Endothelial cell of umbilical vein (primary cell): ENCODE measurements around the gene PLEKHG7. TPM values are rescaled to one million over a fixed set of nuclear protein-coding genes. Genes with fewer than 3 reads are reported as not detected.

ENCODE experiments used
- BruUV-seq: library from RNA; stranded (reverse); fragments of 400-500 nt; replicated peaks from 2 replicates; lab custom pipeline; 2021; lab: Mats Ljungman, UMichigan
- CTCF ChIA-PET: fragments of 300-600, 350-600 bp; sonication (Branson Sonifier 250); formaldehyde crosslinking; loops from one replicate; lab custom pipeline; 2021; ENCODE audit warnings: antibody characterized with exemption, inconsistent platforms; lab: Charles Lee
- POLR2A ChIA-PET: fragments of 300-600, 350-600 bp; sonication (Branson Sonifier 250); formaldehyde crosslinking; loops from one replicate; lab custom pipeline; 2021; ENCODE audit warnings: antibody characterized with exemption, inconsistent platforms; lab: Charles Lee
- DNase-seq: peaks from one replicate; pipeline ENCODE4 v3.0.0-alpha.2; 2011; ENCODE audit warnings: low read depth, low spot score
- FAIRE-seq: peaks from 2 replicates; lab custom pipeline; 2011; peaks lifted over from hg19 to GRCh38; lab: Jason Lieb, UNC
- H2AFZ ChIP-seq: 2 replicates; pipeline ENCODE4 v1.6.0; 2012; ENCODE audit warnings: low read depth, low read length, control low read depth, inconsistent platforms
- H3K27ac ChIP-seq: 2 replicates; pipeline ENCODE4 v1.5.1; 2011; ENCODE audit warnings: low read depth, mild to moderate bottlenecking, control low read depth, low read length, moderate library complexity; ENCODE audit not compliant: insufficient read depth
- H3K27me3 ChIP-seq, 2 experiments: 2 replicates each; pipeline versions ENCODE4 v1.6.0 to v1.6.1; 2011; ENCODE audit warnings: low read length in 2 of 2, mixed read lengths in 1 of 2; ENCODE audit not compliant: control insufficient read depth in 2 of 2, insufficient read depth in 2 of 2
- H3K36me3 ChIP-seq, 2 experiments: 2 replicates in 1 of 2; 3 replicates in 1 of 2; pipeline ENCODE4 v1.5.1; 2011; ENCODE audit warnings: low read length in 2 of 2, mild to moderate bottlenecking in 1 of 2, moderate library complexity in 1 of 2; ENCODE audit not compliant: control insufficient read depth in 2 of 2, insufficient read depth in 2 of 2; ENCODE audit errors: extremely low read depth in 1 of 2
- H3K4me1 ChIP-seq: 3 replicates; pipeline ENCODE4 v1.5.1; 2011; ENCODE audit warnings: mild to moderate bottlenecking, low read length; ENCODE audit not compliant: control insufficient read depth, insufficient read depth; ENCODE audit errors: extremely low read depth
- H3K4me2 ChIP-seq: 2 replicates; pipeline ENCODE4 v1.6.1; 2011; ENCODE audit warnings: low read length, control low read depth, mixed read lengths; ENCODE audit not compliant: insufficient read depth
- H3K4me3 ChIP-seq, 3 experiments: fragments of 200-600 bp in 1 of 3; sonication (generic), shearing (Covaris generic) in 1 of 3; replicated peaks in 1 of 3; 2 replicates each; pipeline ENCODE4 v1.5.1; 2011 to 2016; ENCODE audit warnings: control low read depth in 3 of 3, low read length in 3 of 3, mild to moderate bottlenecking in 2 of 3, inconsistent platforms in 1 of 3, low read depth in 1 of 3, moderate library complexity in 1 of 3; ENCODE audit not compliant: insufficient read depth in 1 of 3
- H3K79me2 ChIP-seq: 2 replicates; pipeline ENCODE4 v1.6.0; 2012; ENCODE audit warnings: low read length, inconsistent platforms; ENCODE audit not compliant: control insufficient read depth, insufficient read depth
- H3K9ac ChIP-seq: replicated peaks from 2 replicates; pipeline ENCODE3; 2011; ENCODE audit warnings: low read length, control low read depth; ENCODE audit not compliant: insufficient read depth; ENCODE audit errors: extremely low read depth
- H3K9me1 ChIP-seq: replicated peaks from 3 replicates; pipeline ENCODE4 v1.6.0; 2011; ENCODE audit warnings: mild to moderate bottlenecking, low read length; ENCODE audit not compliant: control insufficient read depth, insufficient read depth; ENCODE audit errors: extremely low read depth
- H3K9me3 ChIP-seq: replicated peaks from 2 replicates; pipeline ENCODE4 v1.5.1; 2012; ENCODE audit warnings: low read length, inconsistent platforms; ENCODE audit not compliant: control insufficient read depth, insufficient read depth
- H4K20me1 ChIP-seq: replicated peaks from 2 replicates; pipeline ENCODE3; 2011; ENCODE audit warnings: mild to moderate bottlenecking, low read length; ENCODE audit not compliant: control insufficient read depth, insufficient read depth; ENCODE audit errors: extremely low read depth
- EZH2 ChIP-seq: IDR thresholded peaks from 2 replicates; pipeline ENCODE4 v1.6.1; 2012; ENCODE audit warnings: borderline replicate concordance, low read depth, mild to moderate bottlenecking, moderate library complexity, low read length, inconsistent platforms; ENCODE audit not compliant: severe bottlenecking
- FOS ChIP-seq: IDR thresholded peaks from 2 replicates; pipeline ENCODE4 v1.6.1; 2011; ENCODE audit warnings: mild to moderate bottlenecking, low read length, moderate library complexity, borderline replicate concordance; ENCODE audit not compliant: insufficient read depth
- GATA2 ChIP-seq: IDR thresholded peaks from 2 replicates; pipeline ENCODE4 v1.7.0; 2011; ENCODE audit warnings: low read depth, mild to moderate bottlenecking, moderate library complexity, mixed read lengths, low read length; ENCODE audit not compliant: insufficient read length, insufficient read depth
- JUN ChIP-seq: IDR thresholded peaks from 2 replicates; pipeline ENCODE4 v1.6.1; 2011; ENCODE audit warnings: borderline replicate concordance, low read depth; ENCODE audit not compliant: insufficient read length, insufficient read depth
- MAX ChIP-seq: IDR thresholded peaks from 2 replicates; pipeline ENCODE4 v1.6.1; 2011; ENCODE audit not compliant: insufficient read depth, insufficient read length
- MYC ChIP-seq: IDR thresholded peaks from one replicate; pipeline ENCODE4 v1.6.1; 2011; ENCODE audit warnings: mild to moderate bottlenecking, low read depth, low read length
- POLR2A ChIP-seq: IDR thresholded peaks from 2 replicates; pipeline ENCODE4 v1.6.1; 2012; ENCODE audit warnings: low read depth, mild to moderate bottlenecking, control low read depth, low read length
- POLR2AphosphoS5 ChIP-seq: IDR thresholded peaks from 2 replicates; pipeline ENCODE4 v1.6.1; 2012; ENCODE audit warnings: low read depth, mild to moderate bottlenecking, control low read depth, low read length, moderate library complexity; ENCODE audit not compliant: insufficient read depth
- dilution Hi-C: fragments of 300-500 bp; cut with MboI; formaldehyde crosslinking; loops from one replicate; pipeline ENCODE4 v1.15.0; 2019; ENCODE audit warnings: low sequenced_read_pairs; ENCODE audit not compliant: extremely low pct_ligation_motif_present
- intact Hi-C: fragments of 100-400 bp; cut with micrococcal nuclease; formaldehyde crosslinking; loops from one replicate; pipeline ENCODE4 v1.10.0; 2022
- polyA plus RNA-seq, 4 experiments: library from polyadenylated mRNA; depleted of rRNA in 3 of 4; stranded (reverse) in 3 of 4; unstranded in 1 of 4; fragments of >200 nt; gene quantifications; 2 replicates each; pipeline versions ENCODE4 v1.2.1 to v1.2.3, GENCODE V29; 2011 to 2012; ENCODE audit warnings: missing spikeins in 1 of 4
- total RNA-seq: library from RNA; stranded (reverse); gene quantifications from 2 replicates; pipeline ENCODE4 v1.2.3, GENCODE V29; 2021
- TF ChIP-seq, protein P1 (sequence below), 2 donors: IDR thresholded peaks; 1 replicate in 1 of 2; 2 replicates in 1 of 2; pipeline ENCODE4 v1.5.1; 2011; ENCODE audit warnings: low read length in 2 of 2, mild to moderate bottlenecking in 2 of 2, moderate library complexity in 2 of 2, control low read depth in 1 of 2, inconsistent platforms in 1 of 2, low read depth in 1 of 2; ENCODE audit not compliant: insufficient read depth in 1 of 2; ENCODE audit errors: extremely low read depth in 1 of 2

The PLEKHG7 gene
- total and polyA plus RNA-seq, 2 donors (not counting 3 experiments of a cell fraction or from before 2014, with no cell fraction given): not detected

- no peaks in the 10 kb centered on the region for H4K20me1 ChIP-seq
- H3K27me3 ChIP-seq: no peaks in the 10 kb centered on the region
- TF ChIP-seq EZH2 (no peak), MYC (no peak), POLR2AphosphoS5 (no peak), FOS (no peak), JUN (no peak), POLR2A (no peak), GATA2 (no peak), MAX (no peak)
- TF ChIP-seq, protein P1, sequence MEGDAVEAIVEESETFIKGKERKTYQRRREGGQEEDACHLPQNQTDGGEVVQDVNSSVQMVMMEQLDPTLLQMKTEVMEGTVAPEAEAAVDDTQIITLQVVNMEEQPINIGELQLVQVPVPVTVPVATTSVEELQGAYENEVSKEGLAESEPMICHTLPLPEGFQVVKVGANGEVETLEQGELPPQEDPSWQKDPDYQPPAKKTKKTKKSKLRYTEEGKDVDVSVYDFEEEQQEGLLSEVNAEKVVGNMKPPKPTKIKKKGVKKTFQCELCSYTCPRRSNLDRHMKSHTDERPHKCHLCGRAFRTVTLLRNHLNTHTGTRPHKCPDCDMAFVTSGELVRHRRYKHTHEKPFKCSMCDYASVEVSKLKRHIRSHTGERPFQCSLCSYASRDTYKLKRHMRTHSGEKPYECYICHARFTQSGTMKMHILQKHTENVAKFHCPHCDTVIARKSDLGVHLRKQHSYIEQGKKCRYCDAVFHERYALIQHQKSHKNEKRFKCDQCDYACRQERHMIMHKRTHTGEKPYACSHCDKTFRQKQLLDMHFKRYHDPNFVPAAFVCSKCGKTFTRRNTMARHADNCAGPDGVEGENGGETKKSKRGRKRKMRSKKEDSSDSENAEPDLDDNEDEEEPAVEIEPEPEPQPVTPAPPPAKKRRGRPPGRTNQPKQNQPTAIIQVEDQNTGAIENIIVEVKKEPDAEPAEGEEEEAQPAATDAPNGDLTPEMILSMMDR (IDR thresholded peaks at IDR 0.05; ENCODE audit: extremely low read depth in 1 of 2, insufficient read depth in 1 of 2, low read depth in 1 of 2, low read length in 2 of 2): no peak
- H2AFZ ChIP-seq: no peak overlapping the region
- H3K4me2 ChIP-seq: no peak overlapping the region
- no peaks in the 10 kb centered on the region for H3K79me2 ChIP-seq
- H3K27ac ChIP-seq: no peak overlapping the region
- no peaks in the 10 kb centered on the region for H3K9me1 ChIP-seq
- dilution Hi-C loops: no loop called here
- peaks cover 4% of the 10 kb centered on the region for H3K4me1 ChIP-seq
- no peak overlapping the region for H3K9ac ChIP-seq
- H3K9me3 ChIP-seq: no peaks in the 10 kb centered on the region
- DNase-seq (no peak), FAIRE-seq (no peak)
- no peak overlapping the region for H3K4me3 ChIP-seq
- no TSS peak for BruUV-seq
- ChIA-PET CTCF (no interaction called here), POLR2A (no interaction called here)
- no peaks in the 10 kb centered on the region for H3K36me3 ChIP-seq
- intact Hi-C loops: no loop called here
These were observed 7.7 kb upstream of the PLEKHG7 start for GRCh38 chr12:92695056-92695455.
